Middle frontal gyrus (tissue), 1 donor: ENCODE results near the gene ARFGEF2.
"Not testable (repeated sequence)": the region's sequence is repeated elsewhere in the genome, so short reads cannot be mapped to it uniquely, and the experiment has no call there.

Source experiments
- DNase-seq: peaks from one replicate; pipeline ENCODE4 v3.0.0-alpha.2; 2015; ENCODE audit warnings: low spot score; ENCODE audit errors: extremely low spot score

The ARFGEF2 gene

DNA sequence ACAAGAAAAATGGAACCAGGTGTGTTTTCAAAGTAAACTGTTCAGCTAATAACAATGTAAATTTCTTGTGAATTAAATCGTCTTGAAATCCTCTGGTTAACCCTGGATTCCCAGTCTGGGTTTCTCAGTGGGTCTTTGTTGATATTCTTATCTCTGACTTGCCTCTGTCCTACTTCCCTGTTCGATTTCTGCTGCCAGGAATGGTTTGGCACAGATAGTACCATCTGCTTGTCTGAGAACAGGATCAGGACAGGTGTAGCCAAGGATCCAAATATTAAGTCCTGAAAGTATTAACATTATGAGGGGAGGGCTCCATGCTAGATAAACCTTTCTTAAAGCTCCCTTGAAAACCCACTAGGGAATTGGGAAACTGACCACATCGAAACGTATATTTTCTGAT is 30.1 kb downstream of the ARFGEF2 start:
- DNase-seq = no peak

DNA sequence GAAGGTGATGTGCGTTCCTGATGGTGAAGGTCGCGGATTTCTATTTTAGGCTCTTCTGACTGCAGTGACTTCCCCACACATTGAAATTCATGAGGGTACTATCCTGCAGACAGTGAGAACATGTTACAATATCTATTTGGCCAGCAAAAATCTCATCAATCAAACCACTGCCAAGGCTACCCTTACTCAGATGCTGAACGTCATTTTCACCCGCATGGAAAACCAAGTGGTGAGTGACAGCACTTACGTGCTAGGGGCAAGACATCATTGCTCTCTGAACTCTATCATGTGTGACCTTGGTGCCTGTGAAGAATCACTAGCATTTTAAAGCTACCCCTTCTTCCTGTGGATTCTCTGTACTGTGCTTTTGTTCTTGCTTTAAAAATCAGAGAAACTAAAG is 31.1 kb downstream of the ARFGEF2 start:
- no peak for DNase-seq

DNA sequence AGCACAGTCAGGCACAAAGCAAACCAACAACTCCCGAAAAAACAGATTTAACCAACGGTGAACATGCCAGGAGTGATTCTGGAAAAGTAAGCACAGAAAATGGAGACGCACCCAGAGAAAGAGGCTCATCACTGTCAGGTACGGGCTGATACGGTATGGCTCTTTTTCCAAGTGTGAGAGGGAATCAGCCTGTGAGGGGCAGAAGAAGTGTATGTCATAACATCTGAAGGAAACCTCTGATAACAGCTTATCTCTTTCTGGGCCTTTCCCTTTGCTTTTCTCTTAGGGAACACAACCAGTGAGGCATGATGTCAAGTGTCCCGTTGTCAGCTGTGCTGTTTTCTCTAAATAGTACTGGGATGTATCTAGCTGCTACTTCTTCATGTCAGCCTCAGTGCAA is 32.1 kb downstream of the ARFGEF2 start:
- DNase-seq = no peak

DNA sequence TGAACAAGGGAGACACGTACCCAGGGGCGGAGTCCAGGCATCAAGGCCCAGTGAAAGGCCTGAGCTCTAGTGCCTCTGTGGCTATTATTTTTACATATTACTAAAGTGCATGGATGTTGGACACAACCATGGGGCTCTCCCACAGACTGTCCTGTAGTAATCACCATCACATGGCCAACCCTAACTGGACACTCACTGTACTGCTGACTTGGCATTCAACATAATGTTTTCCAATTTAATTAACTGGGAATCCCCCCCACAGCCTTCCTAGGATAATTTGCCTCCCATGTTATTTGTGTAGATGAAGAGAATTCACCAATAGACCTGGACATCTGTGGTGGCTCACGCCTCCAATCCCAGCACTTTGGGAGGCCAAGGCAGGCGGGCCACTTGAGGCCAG is 34.5 kb downstream of the ARFGEF2 start:
- DNase-seq = no peak

DNA sequence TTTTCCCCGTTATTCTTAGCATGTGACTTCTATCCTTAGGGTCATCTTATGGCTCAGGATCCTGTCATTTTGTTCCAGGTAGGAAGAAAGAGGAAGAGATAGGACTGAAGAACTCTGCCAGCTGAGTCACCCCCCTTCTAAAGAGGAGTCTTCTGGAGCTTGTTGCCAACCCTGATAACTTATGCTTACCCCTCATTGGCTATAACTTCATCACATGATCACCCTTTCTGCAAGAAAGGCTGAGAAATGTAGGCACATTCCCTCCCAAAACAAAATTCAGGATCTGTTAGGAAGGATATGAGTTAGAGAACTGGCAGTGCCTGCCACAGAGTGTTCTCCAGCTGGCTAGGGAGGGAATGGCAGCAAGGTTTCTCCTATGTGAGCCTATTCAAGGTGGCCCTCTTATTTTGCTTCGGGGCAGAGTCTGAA is 35.6 kb downstream of the ARFGEF2 start:
- DNase-seq = no peak

DNA sequence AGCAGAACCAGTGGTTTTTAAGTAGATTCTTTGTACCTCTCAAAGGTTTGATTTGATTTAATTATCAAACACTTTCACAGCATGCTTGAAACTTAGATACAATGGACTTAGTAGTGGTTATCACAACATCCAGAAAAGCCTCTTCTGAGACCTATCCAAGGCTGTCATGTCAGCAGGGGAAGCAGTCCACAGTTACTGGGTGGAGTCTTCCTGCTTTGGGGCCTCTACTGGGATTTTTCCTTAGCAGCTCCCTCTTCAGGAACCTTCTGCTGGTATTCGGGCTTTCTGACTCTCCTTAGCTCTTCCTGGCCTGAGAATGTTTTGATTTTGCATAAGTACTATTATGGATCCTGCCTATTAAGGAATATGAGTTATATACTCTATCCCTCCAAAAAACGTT is 36.0 kb downstream of the ARFGEF2 start:
- no peak for DNase-seq

DNA sequence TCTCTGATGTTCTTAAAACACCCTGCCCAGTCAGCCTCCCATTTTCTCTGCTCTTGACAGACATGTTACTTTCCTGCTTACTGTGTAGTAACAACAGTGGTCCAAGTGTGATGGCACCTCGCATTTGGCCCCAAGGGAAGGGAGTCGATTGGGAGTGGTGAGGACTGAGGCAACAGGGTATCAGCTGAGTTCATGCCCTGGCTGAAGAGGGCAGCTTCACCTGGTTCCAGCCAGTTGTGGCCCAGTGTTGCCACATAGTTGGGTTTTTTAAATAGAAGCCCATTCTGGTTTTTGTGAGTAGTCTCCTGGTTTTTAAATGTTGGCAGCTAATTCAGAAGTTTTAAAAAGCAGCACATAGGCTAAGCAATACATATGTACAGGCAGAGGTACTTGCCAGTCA is 37.2 kb downstream of the ARFGEF2 start:
- DNase-seq = no peak

DNA sequence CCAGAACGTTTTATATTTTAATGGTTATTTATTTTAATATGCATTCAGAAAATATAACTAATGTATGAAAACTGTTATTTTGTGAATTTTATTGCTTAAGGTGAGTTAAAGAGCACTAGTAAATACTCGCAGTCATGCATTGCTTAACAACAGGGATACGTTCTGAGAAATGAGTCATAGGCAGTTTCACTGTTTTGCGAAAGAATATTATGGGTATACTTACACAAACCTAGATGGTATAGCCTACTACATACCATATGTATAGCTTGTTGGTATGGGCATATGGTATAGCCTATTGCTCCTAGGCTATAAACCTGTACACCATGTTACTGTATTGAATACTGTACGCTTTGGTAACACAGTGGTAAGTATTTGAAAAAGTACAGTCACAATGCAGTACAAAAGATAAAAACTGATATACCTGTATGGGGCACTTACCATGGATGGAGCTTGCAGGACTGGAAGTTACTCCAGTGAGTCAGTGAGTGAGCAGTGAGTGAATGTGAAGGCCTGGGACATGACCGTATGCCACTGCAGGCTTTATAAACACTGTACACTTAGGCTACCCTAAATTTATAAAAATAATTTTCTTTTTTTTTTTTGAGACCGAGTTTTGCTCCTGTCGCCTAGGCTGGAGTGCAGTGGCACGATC is 38.5 kb downstream of the ARFGEF2 start:
- DNase-seq = no peak

DNA sequence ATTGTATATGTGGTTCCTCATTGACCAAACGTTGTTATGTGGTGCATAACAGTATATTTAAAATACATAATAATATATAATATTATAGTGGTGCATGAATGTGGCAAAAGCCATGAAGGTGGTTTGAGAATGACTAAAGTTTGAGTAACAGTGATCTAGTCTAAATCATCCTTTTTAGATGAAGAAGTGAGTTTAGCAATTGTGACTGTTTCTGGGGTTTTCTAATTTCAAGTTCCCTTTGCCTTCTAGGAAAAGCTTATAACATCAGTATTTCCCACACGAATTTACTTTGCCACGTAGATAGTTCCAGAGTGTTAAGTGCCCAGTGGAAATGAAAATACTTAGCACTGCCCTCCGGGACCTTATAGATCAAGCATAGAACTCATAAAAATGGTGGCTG is 40.9 kb downstream of the ARFGEF2 start:
- no peak for DNase-seq

DNA sequence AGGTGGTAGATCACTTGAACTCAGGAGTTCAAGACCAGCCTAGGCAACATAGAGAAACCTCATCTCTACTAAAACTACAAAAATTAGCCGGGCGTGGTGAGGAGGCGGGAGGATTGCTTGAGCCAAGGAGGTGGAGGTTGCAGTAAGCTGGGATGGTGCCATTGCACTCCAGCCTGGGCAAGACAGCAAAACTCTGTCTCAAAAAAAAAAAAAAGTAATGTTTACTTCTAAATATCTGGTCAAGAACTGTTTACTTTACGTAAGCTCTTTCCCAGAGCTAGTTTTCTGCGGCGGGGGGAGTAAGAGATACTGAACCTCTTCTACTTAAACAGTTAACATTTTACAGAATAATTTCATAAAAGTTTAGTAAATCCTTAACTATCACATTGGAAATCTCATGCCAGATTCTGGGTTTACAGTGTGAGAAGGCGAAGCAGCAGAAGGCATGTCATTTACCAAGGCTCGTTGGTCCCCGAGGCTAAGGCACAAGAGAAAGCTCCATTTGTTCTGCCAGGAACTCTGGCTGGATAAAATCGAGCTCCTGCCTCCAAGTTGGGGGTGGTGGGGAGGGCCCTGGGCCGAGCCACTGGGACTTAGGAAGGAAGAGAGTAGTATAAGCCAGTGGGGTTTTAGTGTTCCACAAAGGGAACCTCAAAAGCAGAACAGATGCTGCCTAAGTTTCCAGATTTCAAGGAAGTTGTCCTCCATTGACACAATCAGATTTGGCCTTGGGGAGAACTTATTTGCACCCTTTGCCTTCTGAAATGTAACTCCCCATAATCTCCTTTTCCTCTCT is 41.7 kb downstream of the ARFGEF2 start:
- no peak for DNase-seq

DNA sequence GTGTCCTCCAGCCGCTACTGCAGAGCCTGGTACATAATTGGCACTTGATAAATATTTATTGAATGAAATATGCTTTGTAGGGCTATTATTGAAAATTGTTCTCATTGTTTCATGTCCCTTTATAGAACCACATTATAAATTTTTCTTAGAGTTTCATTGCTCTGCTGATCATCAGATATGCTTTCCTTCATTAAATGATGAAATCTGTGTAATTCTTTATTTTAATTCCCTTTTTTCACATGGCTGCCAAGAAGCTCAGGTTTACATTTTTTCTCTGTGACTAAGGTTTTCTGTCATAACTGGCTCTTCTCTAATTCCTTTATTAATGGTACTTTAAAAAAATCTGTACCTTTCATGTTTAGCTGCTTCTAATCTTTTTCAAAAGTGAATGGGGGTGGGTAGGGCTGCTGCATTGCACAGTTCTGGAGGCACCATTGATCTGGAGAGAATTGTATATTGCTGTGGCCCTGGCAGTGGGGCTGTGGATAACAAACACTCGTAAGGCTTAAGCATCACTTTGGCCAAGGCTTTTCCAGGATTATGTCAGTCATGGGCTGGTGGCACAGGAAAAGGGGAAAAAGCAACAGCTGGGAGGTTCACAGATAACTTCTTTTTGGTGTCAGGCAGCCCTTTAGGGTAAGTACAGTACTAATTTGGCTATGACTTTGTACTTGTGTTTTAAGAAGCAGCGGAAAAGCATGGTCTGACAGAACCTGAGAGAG is 43.8 kb downstream of the ARFGEF2 start:
- no peak for DNase-seq

DNA sequence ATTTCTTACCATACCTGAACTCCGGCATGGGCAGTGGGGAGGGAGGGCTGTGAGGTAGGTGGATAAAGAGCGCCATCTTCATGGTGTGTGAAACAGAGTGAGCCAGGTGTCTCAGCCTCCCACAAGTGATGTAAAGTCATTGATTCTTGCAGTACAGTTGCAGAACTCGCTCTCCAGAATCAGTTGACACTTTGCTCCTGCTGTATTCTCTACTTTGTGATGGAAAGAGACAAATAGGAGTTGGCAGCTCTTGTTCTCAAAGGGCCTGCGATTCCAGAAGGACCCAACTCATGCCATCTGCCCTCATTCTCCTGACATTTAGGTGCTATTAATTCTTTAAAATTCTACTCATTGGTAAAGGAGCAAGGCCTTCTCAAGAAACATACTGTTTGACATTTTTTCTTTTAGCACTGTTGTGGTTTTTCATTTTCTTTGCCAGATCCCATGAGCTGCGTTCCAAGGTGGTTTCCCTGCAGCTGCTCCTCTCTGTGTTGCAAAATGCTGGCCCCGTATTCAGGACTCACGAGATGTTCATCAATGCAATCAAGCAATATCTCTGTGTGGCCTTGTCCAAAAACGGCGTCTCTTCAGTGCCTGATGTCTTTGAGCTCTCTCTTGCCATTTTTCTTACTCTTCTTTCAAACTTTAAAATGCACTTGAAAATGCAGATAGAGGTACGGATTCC is 49.3 kb downstream of the ARFGEF2 start:
- no peak for DNase-seq

DNA sequence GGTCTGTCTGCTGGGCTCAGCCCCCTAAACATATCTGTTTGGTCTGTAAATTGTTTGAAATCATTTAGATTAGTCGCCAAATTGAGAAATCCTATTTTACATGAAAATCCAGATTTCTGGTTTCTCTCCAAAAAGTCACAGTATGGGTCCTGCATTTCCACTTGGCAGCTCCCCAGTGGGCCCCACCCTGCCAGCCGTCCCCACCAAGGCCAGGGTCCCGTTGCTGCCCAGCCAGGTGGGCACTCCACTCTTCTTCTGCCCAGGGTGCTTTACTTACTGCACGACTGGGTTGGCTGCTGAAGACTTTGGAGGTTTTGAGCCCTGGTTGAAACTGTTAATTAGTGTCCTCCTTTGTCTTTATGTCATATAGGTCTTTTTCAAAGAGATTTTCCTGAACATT is 50.4 kb downstream of the ARFGEF2 start:
- no peak for DNase-seq

DNA sequence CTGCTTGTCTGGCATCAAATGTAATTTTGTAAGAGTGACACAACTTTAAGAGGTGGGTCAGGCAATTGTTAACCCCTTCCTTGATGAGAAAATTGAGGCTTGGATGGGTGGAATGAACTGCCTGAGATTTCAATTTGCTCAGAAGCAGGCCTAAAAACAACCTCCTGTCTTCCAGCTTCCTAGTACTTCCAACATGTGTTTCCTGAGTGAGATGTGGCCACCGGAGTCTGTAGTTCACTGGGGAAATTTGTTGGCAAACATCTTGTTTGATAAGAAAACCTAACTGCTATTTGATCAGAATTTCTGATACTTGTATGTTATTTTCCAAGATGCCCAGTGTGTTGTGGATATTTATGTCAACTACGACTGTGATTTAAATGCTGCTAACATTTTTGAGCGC is 51.3 kb downstream of the ARFGEF2 start:
- no peak for DNase-seq

DNA sequence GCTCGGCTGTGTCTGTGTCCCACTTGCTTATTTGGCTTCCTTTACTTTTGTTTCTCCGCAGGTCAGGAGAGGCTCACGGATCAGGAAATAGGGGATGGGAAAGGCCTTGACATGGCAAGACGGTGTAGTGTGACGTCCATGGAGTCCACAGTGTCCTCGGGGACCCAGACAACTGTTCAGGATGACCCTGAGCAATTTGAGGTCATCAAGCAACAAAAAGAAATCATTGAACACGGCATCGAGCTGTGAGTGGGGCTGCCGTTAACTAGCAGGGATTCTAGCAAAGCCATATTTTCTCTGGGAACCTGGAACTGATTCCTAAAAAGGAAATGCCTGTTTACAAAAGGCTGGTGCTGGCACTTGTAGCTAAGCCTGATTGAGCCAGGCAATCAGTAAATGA is 54.4 kb downstream of the ARFGEF2 start:
- no peak for DNase-seq

DNA sequence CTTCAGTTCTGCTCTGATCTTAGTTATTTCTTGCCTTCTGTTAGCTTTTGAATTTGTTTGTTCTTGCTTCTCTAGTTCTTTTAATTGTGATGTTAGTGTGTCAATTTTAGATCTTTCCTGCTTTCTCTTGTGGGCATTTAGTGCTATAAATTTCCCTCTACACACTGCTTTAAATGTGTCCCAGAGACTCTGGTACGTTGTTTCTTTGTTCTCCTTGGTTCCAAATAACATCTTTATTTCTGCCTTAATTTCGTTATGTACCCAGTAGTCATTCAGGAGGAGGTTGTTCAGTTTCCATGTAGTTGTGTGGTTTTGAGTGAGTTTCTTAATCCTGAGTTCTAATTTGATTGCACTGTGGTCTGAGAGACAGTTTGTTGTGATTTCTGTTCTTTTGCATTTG is 58.5 kb downstream of the ARFGEF2 start:
- DNase-seq = not testable (repeated sequence)

DNA sequence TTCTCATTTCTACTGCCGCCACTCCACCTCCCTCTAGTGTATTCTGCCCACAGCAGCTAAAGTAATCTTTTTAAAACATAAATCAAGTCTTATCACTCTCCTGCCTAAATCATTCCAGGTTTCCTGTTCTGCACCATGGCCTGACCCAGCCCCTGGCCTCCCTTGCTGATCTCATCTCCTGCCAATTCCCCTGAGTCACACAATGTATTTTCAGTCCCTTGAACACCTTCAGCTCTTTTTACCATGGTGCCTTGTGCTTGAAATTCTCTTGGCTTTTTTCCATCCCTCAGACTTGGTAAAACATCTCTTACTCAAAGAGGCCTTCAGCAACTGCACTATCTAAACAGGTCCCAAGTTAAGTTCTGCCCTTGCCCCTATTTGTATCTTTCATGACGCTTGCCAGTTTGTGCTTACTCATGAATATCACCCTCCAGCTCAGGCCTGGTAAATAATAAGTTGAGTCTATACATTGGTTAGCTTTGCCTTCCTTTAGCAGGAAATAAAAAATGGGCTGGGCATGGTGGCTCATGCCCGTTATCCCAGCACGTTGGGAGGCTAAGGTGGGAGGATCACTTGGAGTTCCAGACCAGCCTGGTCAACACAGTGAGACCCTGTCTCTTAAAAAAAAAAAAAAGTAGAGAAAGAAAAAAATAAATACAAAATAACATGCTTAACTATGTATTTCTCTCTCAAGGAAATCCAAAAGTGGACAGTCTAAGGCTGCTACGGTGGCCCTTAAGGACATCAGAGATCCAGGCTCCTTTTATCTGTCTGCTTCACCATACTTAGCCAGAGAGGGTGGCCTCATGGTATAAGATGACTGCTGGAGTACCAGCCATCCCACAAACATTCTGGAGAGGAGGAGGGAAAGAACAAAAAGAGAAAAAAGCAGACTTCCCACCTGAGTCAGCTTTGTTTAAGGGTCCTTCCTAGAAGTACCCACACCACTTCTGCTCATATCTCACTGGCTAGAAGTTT is 62.2 kb downstream of the ARFGEF2 start:
- DNase-seq = no peak

DNA sequence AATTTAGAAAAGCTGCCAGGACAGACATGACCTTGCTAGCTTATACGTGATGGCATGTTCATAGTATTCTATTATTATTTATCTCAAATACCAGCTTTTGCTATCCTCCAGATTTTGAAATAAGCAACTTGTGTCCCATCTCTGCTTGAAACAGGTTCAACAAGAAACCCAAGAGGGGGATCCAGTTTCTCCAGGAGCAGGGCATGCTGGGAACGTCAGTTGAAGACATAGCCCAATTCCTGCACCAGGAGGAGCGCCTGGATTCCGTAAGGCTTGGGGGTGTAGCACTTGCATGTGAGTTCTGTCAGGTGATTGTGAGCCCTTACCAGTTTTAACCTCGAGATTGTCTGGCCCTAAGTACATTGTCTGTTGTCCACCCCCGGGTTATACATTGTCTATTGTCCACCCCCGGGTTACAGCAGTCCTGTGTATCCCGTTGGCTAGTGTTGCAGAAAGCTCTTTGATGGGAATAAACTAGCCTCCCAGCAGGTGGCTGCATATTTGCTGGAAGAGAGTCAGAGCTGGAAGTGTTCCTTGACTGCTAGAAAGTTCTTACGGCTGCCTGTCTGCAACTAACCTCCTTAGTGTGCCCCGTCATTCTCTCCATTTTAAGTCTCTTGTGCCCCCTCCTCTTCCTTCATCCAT is 63.2 kb downstream of the ARFGEF2 start:
- DNase-seq = no peak

DNA sequence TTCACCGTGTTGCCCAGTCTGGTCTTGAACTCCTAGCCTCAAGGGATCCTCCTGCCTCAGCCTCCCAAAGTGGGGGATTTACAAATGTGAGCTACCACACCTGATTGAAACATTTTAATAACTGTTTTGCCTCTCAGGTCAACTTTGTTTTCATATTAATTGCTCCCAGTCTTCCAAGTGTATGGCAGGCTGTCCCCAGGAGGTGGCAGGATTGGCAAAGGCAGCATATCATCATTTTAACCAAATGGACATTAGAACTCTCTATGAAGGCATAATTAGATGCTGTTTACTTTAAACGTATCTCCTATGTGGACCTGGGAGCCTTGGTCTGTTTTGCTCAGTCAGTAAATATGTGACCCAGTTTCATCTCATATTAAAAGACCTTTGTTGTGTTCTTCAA is 65.4 kb downstream of the ARFGEF2 start:
- no peak for DNase-seq

DNA sequence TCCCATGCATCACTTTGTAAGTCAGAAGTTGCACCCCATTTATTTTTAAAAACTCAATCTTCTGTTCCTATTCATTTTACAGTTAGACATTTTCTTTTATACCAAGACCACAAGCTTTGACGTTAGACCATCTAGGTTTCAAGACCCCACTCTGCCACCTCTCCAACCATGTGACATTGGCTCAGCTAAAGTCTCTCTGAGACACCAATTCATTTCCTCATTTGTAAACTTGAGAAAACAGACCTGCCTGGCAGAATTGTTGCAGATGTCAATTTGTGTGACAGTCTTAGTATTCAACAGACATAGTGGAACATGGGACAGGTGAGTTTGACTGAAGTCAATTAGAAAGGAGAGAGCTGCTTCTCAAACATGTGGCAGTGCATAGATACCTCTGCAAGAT is 69.0 kb downstream of the ARFGEF2 start:
- no peak for DNase-seq
